ENCODE measurements around the gene LIPE. TPM values are rescaled to one million over a fixed set of nuclear protein-coding genes. Genes with fewer than 3 reads are reported as not detected.

LIPE gene
- polyA plus RNA-seq, 1 experiment: 1.5 TPM

- H3K27me3 ChIP-seq (ENCODE audit: control insufficient read depth, insufficient read depth, low read length): no peaks in the 10 kb centered on the region
- no peak for TF ChIP-seq CTCF (IDR thresholded peaks at IDR 0.05; ENCODE audit: low read depth, low read length)
- H3K27ac ChIP-seq (ENCODE audit: low read depth, low read length): no peak overlapping the region
- no peak overlapping the region for H3K4me3 ChIP-seq (ENCODE audit: low read depth, low read length)
- POLR2A ChIA-PET: interaction anchor here (0.6 kb wide), 1 partner anchor 21 kb away, joined by 5 read pairs; no protein-coding TSS in a partner anchor
- CTCF ChIA-PET: no interaction called here
- H3K9me3 ChIP-seq (ENCODE audit: control insufficient read depth, insufficient read depth, low read length): peaks cover 10% of the 10 kb centered on the region
- DNase-seq (ENCODE audit: low read depth, low spot score): no peak
These were observed 59.3 kb downstream of the LIPE start for GRCh38 chr19:42367929-42368328.

- CTCF ChIA-PET: no interaction called here
- TF ChIP-seq CTCF (IDR thresholded peaks at IDR 0.05; ENCODE audit: low read depth, low read length): no peak
- Histone ChIP-seq H3K4me3 (ENCODE audit: low read depth, low read length) (no peak overlapping the region), H3K27me3 (ENCODE audit: control insufficient read depth, insufficient read depth, low read length) (no peaks in the 10 kb centered on the region), H3K9me3 (ENCODE audit: control insufficient read depth, insufficient read depth, low read length) (peaks cover 17% of the 10 kb centered on the region), H3K27ac (ENCODE audit: low read depth, low read length) (no peak overlapping the region)
- POLR2A ChIA-PET: no interaction called here
- DNase-seq (ENCODE audit: low read depth, low spot score): no peak
These were observed 60.5 kb downstream of the LIPE start for GRCh38 chr19:42366673-42367072.

- Histone ChIP-seq H3K4me3 (ENCODE audit: low read depth, low read length) (no peak overlapping the region), H3K27ac (ENCODE audit: low read depth, low read length) (no peak overlapping the region), H3K27me3 (ENCODE audit: control insufficient read depth, insufficient read depth, low read length) (no peaks in the 10 kb centered on the region), H3K9me3 (ENCODE audit: control insufficient read depth, insufficient read depth, low read length) (peaks cover 17% of the 10 kb centered on the region)
- ChIA-PET POLR2A (no interaction called here), CTCF (no interaction called here)
- no peak for DNase-seq (ENCODE audit: low read depth, low spot score)
- no peak for TF ChIP-seq CTCF (IDR thresholded peaks at IDR 0.05; ENCODE audit: low read depth, low read length)
These were observed 63.4 kb downstream of the LIPE start for GRCh38 chr19:42363614-42364346.

- Histone ChIP-seq H3K27me3 (ENCODE audit: control insufficient read depth, insufficient read depth, low read length) (no peaks in the 10 kb centered on the region), H3K4me3 (ENCODE audit: low read depth, low read length) (no peak overlapping the region), H3K9me3 (ENCODE audit: control insufficient read depth, insufficient read depth, low read length) (peaks cover 17% of the 10 kb centered on the region), H3K27ac (ENCODE audit: low read depth, low read length) (no peak overlapping the region)
- ChIA-PET POLR2A (no interaction called here), CTCF (no interaction called here)
- TF ChIP-seq CTCF (IDR thresholded peaks at IDR 0.05; ENCODE audit: low read depth, low read length): no peak
- no peak for DNase-seq (ENCODE audit: low read depth, low spot score)
These were observed 64.2 kb downstream of the LIPE start for GRCh38 chr19:42362891-42363440.

- no peak for DNase-seq (ENCODE audit: low read depth, low spot score)
- ChIA-PET CTCF (no interaction called here), POLR2A (no interaction called here)
- Histone ChIP-seq H3K27me3 (ENCODE audit: control insufficient read depth, insufficient read depth, low read length) (no peaks in the 10 kb centered on the region), H3K27ac (ENCODE audit: low read depth, low read length) (no peak overlapping the region), H3K9me3 (ENCODE audit: control insufficient read depth, insufficient read depth, low read length) (peaks cover 17% of the 10 kb centered on the region), H3K4me3 (ENCODE audit: low read depth, low read length) (no peak overlapping the region)
- no peak for TF ChIP-seq CTCF (IDR thresholded peaks at IDR 0.05; ENCODE audit: low read depth, low read length)
These were observed 64.8 kb downstream of the LIPE start for GRCh38 chr19:42362342-42362741.
